Heart left ventricle (tissue), 16 donors: ENCODE measurements around the gene TRPM3. TPM values are rescaled to one million over a fixed set of nuclear protein-coding genes. Genes with fewer than 3 reads are reported as not detected.

Experiments used
- ATAC-seq, 4 donors: fragments of 200-7000 bp; cut with Tn5 transposase; one replicate each; pipeline ENCODE4 v1.9.1; 2020 to 2022; ENCODE audit warnings: moderate library complexity in 4 of 4, mild to moderate bottlenecking in 3 of 4, moderate number of reproducible peaks in 1 of 4
- DNase-seq, 5 donors: peaks; one replicate each; pipeline ENCODE4 v3.0.0-alpha.2; 2020
- H3K27ac ChIP-seq, 12 donors: fragments of 200-600 bp; sonication (generic) in 4 of 12; one replicate each; pipeline versions ENCODE4 v1.5.0 to v1.8.0; 2016 to 2022; ENCODE audit warnings: mild to moderate bottlenecking in 2 of 12
- H3K27me3 ChIP-seq, 9 donors: fragments of 200-600 bp; sonication (generic) in 2 of 9; one replicate each; pipeline versions ENCODE4 v1.5.1 to v1.8.0; 2016 to 2022; ENCODE audit warnings: mild to moderate bottlenecking in 3 of 9
- H3K36me3 ChIP-seq, 9 donors: fragments of 200-600 bp; sonication (generic) in 2 of 9; one replicate each; pipeline versions ENCODE4 v1.5.0 to v1.8.0; 2018 to 2022; ENCODE audit warnings: mild to moderate bottlenecking in 2 of 9
- H3K4me1 ChIP-seq, 12 donors: fragments of 200-600 bp; sonication (generic) in 4 of 12; one replicate each; pipeline versions ENCODE4 v1.5.0 to v1.8.0; 2016 to 2022; ENCODE audit warnings: mild to moderate bottlenecking in 3 of 12
- H3K4me3 ChIP-seq, 12 donors: fragments of 200-600 bp; sonication (generic) in 4 of 12; one replicate each; pipeline versions ENCODE4 v1.5.0 to v1.8.0; 2017 to 2022; ENCODE audit warnings: mild to moderate bottlenecking in 9 of 12, moderate library complexity in 4 of 12
- H3K9me3 ChIP-seq, 12 donors: fragments of 200-600 bp; sonication (generic) in 4 of 12; one replicate each; pipeline versions ENCODE4 v1.5.0 to v1.8.0; 2016 to 2022; ENCODE audit warnings: mild to moderate bottlenecking in 1 of 12
- CTCF ChIP-seq, 12 donors: fragments of 200-600 bp; sonication (generic) in 4 of 12; IDR thresholded peaks; one replicate each; pipeline versions ENCODE4 v1.5.0 to v1.8.0; 2018 to 2022; ENCODE audit warnings: antibody characterized with exemption in 12 of 12, mild to moderate bottlenecking in 5 of 12
- POLR2A ChIP-seq, 2 donors: fragments of 450-650 bp; IDR thresholded peaks; one replicate each; pipeline ENCODE4 v1.6.1; 2017; ENCODE audit warnings: antibody characterized with exemption in 2 of 2, mild to moderate bottlenecking in 2 of 2, moderate library complexity in 2 of 2
- WGBS, 4 donors: extraction: QIAGEN DNeasy Blood & Tissue Kit in 2 of 4; methylation state at CpG; one replicate each; pipeline versions ENCODE4 v1.1.5 to v1.1.7; 2013 to 2018; 5-methylcytosine and 5-hydroxymethylcytosine counted together
- intact Hi-C, 10 donors: fragments of 100-400 bp; cut with DNase I; formaldehyde crosslinking; loops; one replicate each; pipeline versions ENCODE4 v1.11.1 to v1.14.2; 2022
- polyA plus RNA-seq, 2 donors: library from polyadenylated mRNA; stranded (reverse); fragments of 200-250 nt; gene quantifications; one replicate each; pipeline ENCODE4 v1.2.3, GENCODE V29; 2013
- total RNA-seq, 9 donors: library from RNA; depleted of rRNA in 2 of 9; stranded (reverse); fragments of >200 nt in 2 of 9; fragmentation: NEBNext Ultra II Directional in 3 of 9; extraction: Animal tissue kit (Norgen Biotek cat#: 25700) in 3 of 9; gene quantifications; one replicate each; pipeline versions ENCODE4 v1.1.0 to v1.2.4, GENCODE V29; 2016 to 2023
- donor health status: ischemic (EF 13 %, LVEDD 7.1; RV severe dilation, severe dysfunction).
- donor health status: healthy with polysubstance abuse.
- donor health status: DM: no; HTN: yes; CAD: no.
- donor health status: DM: no; HTN: no; CAD: no.
- donor health status: ischemic (EF 25% LVEDD 6.9; RV normal size, moderate dysfunction).
- donor health status: ischemic (EF 25% LVEDD 5.7; RV mildly dilated, moderate dysfunction).
- donor health status: healthy.
- donor health status: DM: yes; HTN: yes; CAD: no.
- donor health status: ischemic (EF 35%, LVEDD 5.7; RV mildly dilated, moderate dysfunction).
- donor health status: nonischemic (EF 11% LVEDD 7.7; RV severe dilation, severe dysfunction).
- donor health status: DM: yes; HTN: yes; CAD: no.
- donor health status: PGD.
- donor health status: ischemic (EF 29% LVEDD 5.4; RV normal size, mild dysfunction).
- donor health status: nonischemic (EF 23%, LVEDD 6.1; RV moderate dilation, normal function).

TRPM3 gene
- total and polyA plus RNA-seq, 11 donors, result 0.02 to 0.91 (median 0.10) TPM; not detected in 1

- 62 to 76% (median 70%) methylated on average over 5 of the region's 5 CpGs for whole genome bisulfite sequencing, 4 donors
- Histone ChIP-seq H3K4me3 (no peak overlapping the region), H3K9me3 (peaks cover 0 to 26% (median 16%) of the 10 kb centered on the region in 12 donors), H3K27me3 (no peaks in the 10 kb centered on the region), H3K27ac (no peak overlapping the region), H3K4me1 (no peaks in the 10 kb centered on the region), H3K36me3 (no peaks in the 10 kb centered on the region)
- ATAC-seq, result no peak
- DNase-seq, result no peak
- intact Hi-C loops, result loop anchor here in 8 of 10 donors (5.0 to 10.0 kb wide), 2 partner anchors 357 to 360 kb away; no protein-coding TSS in a partner anchor
- TF ChIP-seq POLR2A (IDR thresholded peaks at IDR 0.05) (no peak), CTCF (IDR thresholded peaks at IDR 0.05) (peak in 11 of 12 donors; percentile 18 to 55 (median 42))
Measured at GRCh38 chr9:71001780-71002386, 119.5 kb downstream of the TRPM3 start.

- Histone ChIP-seq H3K4me1 (no peaks in the 10 kb centered on the region), H3K27ac (no peak overlapping the region), H3K36me3 (no peaks in the 10 kb centered on the region), H3K9me3 (peaks cover 0 to 2% (median 0%) of the 10 kb centered on the region in 12 donors), H3K27me3 (no peaks in the 10 kb centered on the region), H3K4me3 (no peak overlapping the region)
- intact Hi-C loops, result loop anchor here in 1 of 10 donors (10.0 kb wide), 2 partner anchors 74 to 354 kb away; no protein-coding TSS in a partner anchor
- ATAC-seq, result no peak
- DNase-seq, result no peak
- WGBS, 4 donors, result 61 to 88% (median 76%) methylated on average over 1 of the region's 1 CpG
- TF ChIP-seq CTCF (IDR thresholded peaks at IDR 0.05) (no peak), POLR2A (IDR thresholded peaks at IDR 0.05) (no peak)
Measured at GRCh38 chr9:70998962-70999361, 122.5 kb downstream of the TRPM3 start.

GRCh38 chr9:70995511-70995910 lies 125.9 kb downstream of the TRPM3 start:
- TF ChIP-seq POLR2A (IDR thresholded peaks at IDR 0.05) (no peak), CTCF (IDR thresholded peaks at IDR 0.05) (no peak)
- no peaks in the 10 kb centered on the region for H3K9me3 ChIP-seq
- WGBS, 4 donors, result 53 to 72% (median 60%) methylated on average over 4 of the region's 4 CpGs
- intact Hi-C loops, result loop anchor here in 1 of 10 donors (10.0 kb wide), 2 partner anchors 71 to 351 kb away; no protein-coding TSS in a partner anchor
- H3K36me3 ChIP-seq, result no peaks in the 10 kb centered on the region
- no peak overlapping the region for H3K27ac ChIP-seq
- no peak overlapping the region for H3K4me3 ChIP-seq
- H3K4me1 ChIP-seq, result no peaks in the 10 kb centered on the region
- H3K27me3 ChIP-seq, result no peaks in the 10 kb centered on the region
- ATAC-seq (no peak), DNase-seq (no peak)

GRCh38 chr9:70994582-70994981 lies 126.8 kb downstream of the TRPM3 start:
- intact Hi-C loops, result loop anchor here in 1 of 10 donors (10.0 kb wide), 2 partner anchors 70 to 350 kb away; no protein-coding TSS in a partner anchor
- 60 to 66% (median 65%) methylated on average over 2 of the region's 2 CpGs for WGBS, 4 donors
- TF ChIP-seq POLR2A (IDR thresholded peaks at IDR 0.05), result no peak
- no peak for TF ChIP-seq CTCF (IDR thresholded peaks at IDR 0.05)

More at GRCh38 chr9:70994582-70994981, 126.8 kb downstream of the TRPM3 start:
- Histone ChIP-seq H3K4me3 (no peak overlapping the region), H3K36me3 (no peaks in the 10 kb centered on the region), H3K4me1 (no peaks in the 10 kb centered on the region), H3K27ac (no peak overlapping the region), H3K9me3 (no peaks in the 10 kb centered on the region), H3K27me3 (no peaks in the 10 kb centered on the region)
- DNase-seq (no peak), ATAC-seq (no peak)
